Measurements from ENCODE around the gene HSPB2. TPM values are rescaled to one million over a fixed set of nuclear protein-coding genes. Genes with fewer than 3 reads are reported as not detected.

Gene HSPB2
- total RNA-seq, 6 experiments from 2014 or later, result 1.7 to 7.8 (median 5.4) TPM

DNA sequence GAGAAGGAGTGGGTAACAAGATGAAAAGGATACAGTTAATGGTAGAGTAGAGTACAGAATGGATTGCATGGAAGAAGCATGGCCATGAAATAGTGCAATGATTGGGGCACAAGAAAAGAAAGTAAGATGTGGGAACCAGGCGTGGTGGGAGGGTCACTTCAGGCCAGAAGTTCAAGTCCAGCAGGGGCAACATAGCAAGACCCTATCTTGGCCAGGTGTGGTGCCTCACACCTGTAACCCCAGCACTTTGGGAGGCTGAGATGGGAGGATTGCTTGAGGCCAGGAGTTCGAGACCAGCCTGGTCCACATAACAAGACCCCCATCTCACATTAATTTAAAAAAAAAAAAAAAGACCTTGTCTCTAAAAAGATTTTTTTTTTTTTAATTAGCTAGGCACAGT, 4.8 kb downstream of the HSPB2 start:
- H3K9me3 Mint-ChIP-seq, result no peaks in the 10 kb centered on the region
- peaks cover 28% of the 10 kb centered on the region for H3K4me1 Mint-ChIP-seq (ENCODE audit: low read depth)
- no peak overlapping the region for H3K4me3 Mint-ChIP-seq
- no peak for DNase-seq
- TF ChIP-seq, protein P1, sequence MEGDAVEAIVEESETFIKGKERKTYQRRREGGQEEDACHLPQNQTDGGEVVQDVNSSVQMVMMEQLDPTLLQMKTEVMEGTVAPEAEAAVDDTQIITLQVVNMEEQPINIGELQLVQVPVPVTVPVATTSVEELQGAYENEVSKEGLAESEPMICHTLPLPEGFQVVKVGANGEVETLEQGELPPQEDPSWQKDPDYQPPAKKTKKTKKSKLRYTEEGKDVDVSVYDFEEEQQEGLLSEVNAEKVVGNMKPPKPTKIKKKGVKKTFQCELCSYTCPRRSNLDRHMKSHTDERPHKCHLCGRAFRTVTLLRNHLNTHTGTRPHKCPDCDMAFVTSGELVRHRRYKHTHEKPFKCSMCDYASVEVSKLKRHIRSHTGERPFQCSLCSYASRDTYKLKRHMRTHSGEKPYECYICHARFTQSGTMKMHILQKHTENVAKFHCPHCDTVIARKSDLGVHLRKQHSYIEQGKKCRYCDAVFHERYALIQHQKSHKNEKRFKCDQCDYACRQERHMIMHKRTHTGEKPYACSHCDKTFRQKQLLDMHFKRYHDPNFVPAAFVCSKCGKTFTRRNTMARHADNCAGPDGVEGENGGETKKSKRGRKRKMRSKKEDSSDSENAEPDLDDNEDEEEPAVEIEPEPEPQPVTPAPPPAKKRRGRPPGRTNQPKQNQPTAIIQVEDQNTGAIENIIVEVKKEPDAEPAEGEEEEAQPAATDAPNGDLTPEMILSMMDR (IDR thresholded peaks at IDR 0.05), result no peak
- H3K27ac Mint-ChIP-seq, result no peak overlapping the region
- peaks cover 3% of the 10 kb centered on the region for H3K27me3 Mint-ChIP-seq (ENCODE audit: insufficient read depth)
- no peaks in the 10 kb centered on the region for H3K36me3 Mint-ChIP-seq (ENCODE audit: low read depth)

DNA sequence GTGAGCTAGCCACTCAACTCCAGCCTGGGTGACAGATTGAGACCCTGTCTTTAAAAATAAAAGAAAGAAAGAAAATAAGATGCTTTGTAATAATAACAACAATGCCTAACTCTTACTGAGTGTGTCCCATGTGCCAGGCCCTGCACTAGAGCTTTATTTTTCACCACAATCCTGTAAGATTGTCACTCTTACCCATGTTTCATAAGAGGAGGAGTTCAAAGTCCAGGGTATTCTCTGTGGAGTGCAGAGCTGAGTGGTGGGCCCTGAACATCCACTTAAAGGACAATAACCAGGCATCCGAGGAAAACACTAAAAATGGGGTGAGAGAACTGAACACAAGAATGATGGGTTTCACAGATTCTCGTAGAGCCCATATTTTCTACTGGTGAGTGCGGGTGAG, 5.3 kb downstream of the HSPB2 start:
- Mint-ChIP-seq H3K4me3 (no peak overlapping the region), H3K4me1 (ENCODE audit: low read depth) (peaks cover 29% of the 10 kb centered on the region)

DNA sequence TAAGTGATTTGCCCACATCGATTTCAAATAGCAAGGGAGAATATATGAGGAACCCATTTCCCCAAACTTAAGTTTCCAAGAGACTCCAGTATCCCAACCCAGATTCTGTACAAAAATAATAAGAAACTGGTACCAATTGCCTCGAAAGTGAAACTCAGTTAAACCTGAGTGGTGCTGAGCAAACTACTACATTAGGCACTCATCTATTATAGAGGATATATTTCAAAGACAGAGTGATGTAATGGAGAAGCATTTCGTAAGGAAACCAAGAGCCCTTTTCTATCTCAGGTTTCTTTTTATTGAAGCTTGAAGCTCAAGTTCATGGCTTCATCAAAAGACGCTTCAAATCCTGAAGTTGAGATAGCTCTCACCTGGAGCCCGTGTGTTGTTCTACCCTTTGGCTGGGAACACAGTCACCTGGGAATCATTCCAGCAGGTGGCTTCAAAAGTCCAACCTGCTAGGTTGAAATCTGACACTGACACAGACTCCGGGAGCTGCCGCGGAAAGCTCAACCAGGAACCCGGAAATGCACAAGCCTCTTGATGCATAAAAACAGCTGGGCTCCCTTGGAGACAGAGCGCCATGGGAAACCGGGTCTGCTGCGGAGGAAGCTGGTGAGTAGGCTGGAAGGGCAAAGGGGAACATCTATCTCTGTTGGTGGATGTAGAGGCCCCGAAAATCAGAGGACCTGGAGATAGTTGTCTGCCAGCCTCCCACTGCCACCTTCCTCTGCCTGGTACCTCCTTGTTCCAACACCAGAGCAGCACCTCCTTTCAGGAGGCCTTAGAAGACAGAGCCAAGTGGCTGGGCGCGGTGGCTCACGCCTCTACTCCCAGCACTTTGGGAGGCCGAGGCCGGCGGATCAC, 6.1 kb downstream of the HSPB2 start, which contains the start of gene C11orf52:
Gene C11orf52 (plus strand): TSS at position 524 of the 867 bp plus-strand sequence. CDS start 60 bp downstream, at position 584.
- no peak within 1 kb of the TSS for H3K27ac Mint-ChIP-seq
- DNase-seq, result no peak
- peaks cover 36% of the 10 kb centered on the region for H3K4me1 Mint-ChIP-seq (ENCODE audit: low read depth)
- peaks cover 3% of the 10 kb centered on the region; the same call in 1 of the 2 replicates for H3K27me3 Mint-ChIP-seq (ENCODE audit: insufficient read depth)
- H3K9me3 Mint-ChIP-seq, result no peaks in the 10 kb centered on the region
- H3K4me3 Mint-ChIP-seq, result no peak within 1 kb of the TSS
- TF ChIP-seq, protein P1 (IDR thresholded peaks at IDR 0.05), result no peak
- H3K36me3 Mint-ChIP-seq (ENCODE audit: low read depth), result no peaks in the 10 kb centered on the region

More for the DNA sequence above, 5.3 kb downstream of the HSPB2 start:
- no peaks in the 10 kb centered on the region for H3K9me3 Mint-ChIP-seq
- DNase-seq, result no peak
- H3K27ac Mint-ChIP-seq, result no peak overlapping the region
- H3K36me3 Mint-ChIP-seq (ENCODE audit: low read depth), result no peaks in the 10 kb centered on the region
- TF ChIP-seq, protein P1 (IDR thresholded peaks at IDR 0.05), result no peak
- peaks cover 3% of the 10 kb centered on the region for H3K27me3 Mint-ChIP-seq (ENCODE audit: insufficient read depth)

DNA sequence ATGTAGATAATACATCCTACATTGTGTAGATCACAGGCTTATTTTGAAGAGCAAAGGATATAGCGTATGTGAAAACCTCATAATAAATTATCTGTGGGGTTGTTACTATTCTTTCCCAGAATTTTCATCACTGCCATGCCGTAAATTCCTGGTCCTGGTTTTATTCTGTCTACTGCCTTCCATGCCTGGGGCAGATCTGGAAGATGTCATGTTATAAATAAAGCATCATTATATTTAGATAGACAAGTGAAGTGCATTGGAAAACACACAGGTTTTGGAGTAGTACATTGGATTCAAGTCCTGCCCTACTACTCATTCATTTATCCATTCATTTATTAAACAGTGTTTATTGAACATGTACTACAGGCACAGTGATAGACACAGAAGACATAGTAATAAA, 8.4 kb downstream of the HSPB2 start:
- Mint-ChIP-seq H3K4me1 (ENCODE audit: low read depth) (peaks cover 48% of the 10 kb centered on the region), H3K27me3 (ENCODE audit: insufficient read depth) (peaks cover 3% of the 10 kb centered on the region), H3K36me3 (ENCODE audit: low read depth) (no peaks in the 10 kb centered on the region), H3K27ac (no peak overlapping the region), H3K4me3 (no peak overlapping the region), H3K9me3 (no peaks in the 10 kb centered on the region)
- DNase-seq, result no peak
- TF ChIP-seq, protein P1 (IDR thresholded peaks at IDR 0.05), result no peak

DNA sequence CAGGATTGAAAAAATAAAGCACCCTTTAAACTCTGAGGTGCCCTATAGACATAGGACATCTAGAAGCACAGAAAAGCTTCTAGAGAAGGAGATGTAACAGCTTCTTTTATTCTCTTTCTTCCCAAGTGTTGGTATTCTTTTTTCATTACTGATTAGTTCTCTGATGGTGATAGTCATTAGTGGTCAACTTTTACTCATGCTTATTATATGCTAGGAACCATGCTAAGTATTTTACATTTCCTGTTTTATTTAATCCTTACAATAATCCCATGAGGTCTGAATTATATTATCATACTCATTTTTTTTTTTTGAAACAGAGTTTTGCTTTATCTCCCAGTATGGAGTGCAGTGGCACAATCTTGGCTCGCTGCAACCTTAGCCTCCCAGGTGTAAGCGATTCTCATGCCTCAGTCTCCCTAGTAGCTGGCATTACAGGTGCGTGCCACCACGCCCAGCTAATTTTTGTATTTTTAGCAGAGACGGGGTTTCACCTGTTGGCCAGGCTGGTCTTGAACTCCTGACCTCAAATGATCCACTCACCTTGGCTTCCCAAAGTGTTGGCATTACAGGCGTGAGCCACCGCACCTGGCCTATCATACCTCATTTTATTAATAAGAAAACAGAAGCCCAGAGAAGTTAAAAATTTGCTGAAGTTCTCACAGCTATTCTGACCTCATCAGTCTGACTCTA, 9.2 kb downstream of the HSPB2 start:
- H3K27me3 Mint-ChIP-seq (ENCODE audit: insufficient read depth), result peaks cover 2% of the 10 kb centered on the region

More for the DNA sequence above, 9.2 kb downstream of the HSPB2 start:
- no peak for DNase-seq
- no peak overlapping the region for H3K4me3 Mint-ChIP-seq
- TF ChIP-seq, protein P1 (IDR thresholded peaks at IDR 0.05), result no peak
- peak overlapping the region; percentile 50 for H3K27ac Mint-ChIP-seq
- peaks cover 55% of the 10 kb centered on the region for H3K4me1 Mint-ChIP-seq (ENCODE audit: low read depth)
- no peaks in the 10 kb centered on the region for H3K36me3 Mint-ChIP-seq (ENCODE audit: low read depth)
- H3K9me3 Mint-ChIP-seq, result no peaks in the 10 kb centered on the region
